ENCODE data around the gene MET. TPM values are rescaled to one million over a fixed set of nuclear protein-coding genes. Genes with fewer than 3 reads are reported as not detected.

MET gene
- total RNA-seq, 1 experiment from 2014 or later = 5.0 TPM

- no peaks in the 10 kb centered on the region for H4K20me1 ChIP-seq (ENCODE audit: control insufficient read depth, insufficient read depth, insufficient read length)
- no peak overlapping the region for H2BK120ac ChIP-seq (ENCODE audit: low read depth, low read length, poor library complexity, severe bottlenecking)
- no peak overlapping the region for H3K23ac ChIP-seq (ENCODE audit: insufficient read length, low read depth, low read length)
- Mint-ChIP-seq H3K4me3 (no peak overlapping the region), H3K27me3 (ENCODE audit: low read depth) (no peaks in the 10 kb centered on the region), H3K27ac (no peak overlapping the region), H3K36me3 (ENCODE audit: insufficient read depth in 1 of 3, low read depth in 3 of 3) (no peaks in the 10 kb centered on the region), H3K4me1 (no peaks in the 10 kb centered on the region), H3K9me3 (no peaks in the 10 kb centered on the region)
- no peak overlapping the region for H2AFZ ChIP-seq (ENCODE audit: low read length)
- no peak for DNase-seq
- no peaks in the 10 kb centered on the region for H3K79me1 ChIP-seq (ENCODE audit: insufficient read depth, low read depth, low read length, poor library complexity, severe bottlenecking)
- no peak overlapping the region for H2BK12ac ChIP-seq (ENCODE audit: insufficient read length, low read depth, low read length)
- no peak overlapping the region for H3K56ac ChIP-seq (ENCODE audit: insufficient read length, low read depth, low read length)
- no peaks in the 10 kb centered on the region for H3K23me2 ChIP-seq (ENCODE audit: insufficient read length, low read depth, low read length, poor library complexity, severe bottlenecking)
- H3K27ac ChIP-seq (ENCODE audit: insufficient read length, low read depth, low read length) = no peak overlapping the region
- H3K4me1 ChIP-seq (ENCODE audit: insufficient read depth, low read length) = no peaks in the 10 kb centered on the region; the same call in 1 of the 2 replicates
- H3K4ac ChIP-seq (ENCODE audit: low read depth, low read length) = no peak overlapping the region
- no peak overlapping the region for H3T11ph ChIP-seq (ENCODE audit: low read length)
- H2AK5ac ChIP-seq (ENCODE audit: insufficient read length, low read length) = no peak overlapping the region
- H4K5ac ChIP-seq (ENCODE audit: insufficient read length, low read depth, low read length) = no peak overlapping the region
- H2BK20ac ChIP-seq (ENCODE audit: low read depth, low read length, poor library complexity, severe bottlenecking) = no peak overlapping the region
- H3K79me2 ChIP-seq (ENCODE audit: insufficient read depth, low read length) = no peaks in the 10 kb centered on the region
- H2BK15ac ChIP-seq (ENCODE audit: low read depth, low read length) = no peak overlapping the region
- H4K91ac ChIP-seq (ENCODE audit: insufficient read length, low read depth, low read length) = no peak overlapping the region
- no peaks in the 10 kb centered on the region for H3K27me3 ChIP-seq (ENCODE audit: insufficient read depth, low read length)
- H3K9me3 ChIP-seq (ENCODE audit: control insufficient read depth, low read depth, low read length) = no peaks in the 10 kb centered on the region
- H2BK5ac ChIP-seq (ENCODE audit: insufficient read length, low read length) = no peak overlapping the region
- H3K18ac ChIP-seq (ENCODE audit: insufficient read length, low read depth, low read length) = no peak overlapping the region
- H3K14ac ChIP-seq (ENCODE audit: insufficient read depth, low read length) = no peak overlapping the region
- H3K9ac ChIP-seq (ENCODE audit: extremely low read depth, insufficient read length, low read length) = no peak overlapping the region
- H4K8ac ChIP-seq (replicated peaks; ENCODE audit: insufficient read length, low read depth, low read length) = no peak overlapping the region
- no peak overlapping the region for H3K4me2 ChIP-seq (ENCODE audit: insufficient read depth, insufficient read length, low read length)
- no peak for TF ChIP-seq CTCF (conservative IDR thresholded peaks at IDR 0.05)
Measured at GRCh38 chr7:116713918-116714317, 41.9 kb downstream of the MET start.

Measured in H9 (cell line).